Neural progenitor cell (in vitro differentiated cells): ENCODE measurements around the gene SEMA5B. TPM values are rescaled to one million over a fixed set of nuclear protein-coding genes. Genes with fewer than 3 reads are reported as not detected.

ENCODE experiments used
- DNase-seq: peaks from one replicate; pipeline ENCODE4 v3.0.0-alpha.2; 2016; ENCODE audit warnings: low spot score
- H2AFZ ChIP-seq: fragments of 200-600 bp; sonication (generic); replicated peaks from 2 replicates; pipeline ENCODE4 v1.6.1; 2016; ENCODE audit warnings: antibody characterized with exemption
- H3F3A ChIP-seq: fragments of 200-600 bp; sonication (generic); 2 replicates; pipeline ENCODE4 v1.6.1; 2016; ENCODE audit warnings: antibody characterized with exemption, low read depth
- H3K27ac ChIP-seq: fragments of 200-600 bp; sonication (generic); 2 replicates; pipeline ENCODE4 v1.5.1; 2016; ENCODE audit warnings: mild to moderate bottlenecking
- H3K27me3 ChIP-seq: fragments of 200-600 bp; sonication (generic); 2 replicates; pipeline ENCODE4 v1.6.1; 2016; ENCODE audit warnings: mild to moderate bottlenecking, moderate library complexity
- H3K36me3 ChIP-seq: fragments of 200-600 bp; sonication (generic); 2 replicates; pipeline ENCODE4 v1.5.1; 2016
- H3K4me1 ChIP-seq: fragments of 200-600 bp; sonication (generic); 2 replicates; pipeline ENCODE4 v1.6.1; 2016; ENCODE audit warnings: mixed run types
- H3K4me2 ChIP-seq: fragments of 200-600 bp; sonication (generic); 2 replicates; pipeline ENCODE4 v1.6.1; 2016
- H3K4me3 ChIP-seq: fragments of 200-600 bp; sonication (generic); 2 replicates; pipeline ENCODE4 v1.5.1; 2016
- H3K79me2 ChIP-seq: fragments of 200-600 bp; sonication (generic); 2 replicates; pipeline ENCODE4 v1.6.1; 2016; ENCODE audit warnings: low read depth
- H3K9ac ChIP-seq: fragments of 200-600 bp; sonication (generic); 2 replicates; pipeline ENCODE4 v1.6.1; 2016
- H3K9me3 ChIP-seq: fragments of 200-600 bp; sonication (generic); 2 replicates; pipeline ENCODE4 v1.5.1; 2016; ENCODE audit warnings: low read depth
- H4K20me1 ChIP-seq: fragments of 200-600 bp; sonication (generic); 2 replicates; pipeline ENCODE4 v1.6.1; 2016; ENCODE audit warnings: low read depth
- H3K27ac Mint-ChIP-seq: 3 replicates; pipeline ENCODE4 v1.8.0; 2021; ENCODE audit warnings: mixed read lengths
- H3K27me3 Mint-ChIP-seq: 2 replicates; pipeline ENCODE4 v1.8.0; 2022; ENCODE audit warnings: low read depth, mild to moderate bottlenecking, inconsistent platforms, moderate library complexity, mixed read lengths; ENCODE audit not compliant: insufficient read depth
- H3K36me3 Mint-ChIP-seq: 3 replicates; pipeline ENCODE4 v1.8.0; 2021; ENCODE audit warnings: mixed read lengths
- H3K4me1 Mint-ChIP-seq: 3 replicates; pipeline ENCODE4 v1.8.0; 2021; ENCODE audit warnings: mixed read lengths
- H3K4me3 Mint-ChIP-seq: 3 replicates; pipeline ENCODE4 v1.8.0; 2021; ENCODE audit warnings: mild to moderate bottlenecking, moderate library complexity, mixed read lengths
- H3K9me3 Mint-ChIP-seq: 3 replicates; pipeline ENCODE4 v1.8.0; 2020; ENCODE audit warnings: mixed read lengths
- CTCF ChIP-seq: fragments of 200-600 bp; sonication (generic); IDR thresholded peaks from 2 replicates; pipeline ENCODE4 v1.5.1; 2017; ENCODE audit warnings: antibody characterized with exemption, mild to moderate bottlenecking
- EZH2 ChIP-seq: fragments of 200-600 bp; sonication (generic); IDR thresholded peaks from 2 replicates; pipeline ENCODE4 v1.6.1; 2017; ENCODE audit warnings: antibody characterized with exemption, mild to moderate bottlenecking, moderate library complexity
- EZH2phosphoT487 ChIP-seq: fragments of 200-600 bp; sonication (generic); IDR thresholded peaks from 2 replicates; pipeline ENCODE4 v1.6.1; 2017; ENCODE audit warnings: antibody characterized with exemption
- total RNA-seq: library from RNA; depleted of rRNA; stranded (reverse); fragments of >200 nt; gene quantifications from 2 replicates; pipeline ENCODE4 v1.2.3, GENCODE V29; 2015; ENCODE audit warnings: low replicate concordance

SEMA5B gene
- total RNA-seq, 1 donor from 2014 or later = 10.1 TPM

DNA sequence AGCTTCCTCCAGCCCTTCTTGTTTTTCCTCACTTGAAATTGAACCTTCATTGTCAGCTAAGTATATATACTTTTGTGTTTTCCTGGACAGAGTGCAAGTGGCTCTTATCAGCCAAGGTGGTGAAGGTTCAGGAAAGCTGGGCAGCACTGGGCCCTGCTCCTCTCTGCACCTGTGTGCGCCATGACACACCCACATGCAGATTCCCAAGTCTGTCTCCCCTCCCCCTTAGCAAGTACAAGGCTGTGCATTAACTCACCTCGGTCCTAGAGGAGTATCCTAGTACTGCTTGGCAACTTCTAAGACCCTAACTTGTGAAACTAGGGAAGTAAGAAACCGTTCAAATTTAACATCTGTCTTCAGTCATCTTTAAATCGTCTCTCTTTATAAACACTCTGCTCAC is 146.9 kb downstream of the SEMA5B start:
- no peaks in the 10 kb centered on the region for H3K9me3 ChIP-seq
- no peak overlapping the region for H3K27ac ChIP-seq
- H3K27me3 Mint-ChIP-seq = peaks cover 2% of the 10 kb centered on the region
- H3K4me1 Mint-ChIP-seq = no peaks in the 10 kb centered on the region
- peaks cover 4% of the 10 kb centered on the region for H3K4me1 ChIP-seq
- no peak for TF ChIP-seq EZH2phosphoT487
- no peak for TF ChIP-seq EZH2
- no peak for TF ChIP-seq CTCF
- H2AFZ ChIP-seq = no peak overlapping the region
- no peaks in the 10 kb centered on the region for H3F3A ChIP-seq
- no peaks in the 10 kb centered on the region for H3K79me2 ChIP-seq
- H4K20me1 ChIP-seq = no peaks in the 10 kb centered on the region
- no peak overlapping the region for H3K4me3 ChIP-seq
- no peaks in the 10 kb centered on the region for H3K9me3 Mint-ChIP-seq
- DNase-seq = no peak
- H3K4me2 ChIP-seq = no peak overlapping the region
- no peaks in the 10 kb centered on the region for H3K36me3 Mint-ChIP-seq
- H3K4me3 Mint-ChIP-seq = no peak overlapping the region
- H3K36me3 ChIP-seq = no peaks in the 10 kb centered on the region
- H3K27ac Mint-ChIP-seq = no peak overlapping the region
- no peak overlapping the region for H3K9ac ChIP-seq
- no peaks in the 10 kb centered on the region for H3K27me3 ChIP-seq

GRCh38 chr3:122880173-122880572 is 147.4 kb downstream of the SEMA5B start:
- H3K4me1 ChIP-seq = peaks cover 4% of the 10 kb centered on the region
- TF ChIP-seq CTCF = no peak
- no peak for TF ChIP-seq EZH2
- TF ChIP-seq EZH2phosphoT487 = no peak
- Mint-ChIP-seq H3K36me3 (no peaks in the 10 kb centered on the region), H3K4me1 (no peaks in the 10 kb centered on the region), H3K4me3 (no peak overlapping the region), H3K9me3 (no peaks in the 10 kb centered on the region), H3K27me3 (peaks cover 2% of the 10 kb centered on the region), H3K27ac (no peak overlapping the region)
- no peaks in the 10 kb centered on the region for H3F3A ChIP-seq
- DNase-seq = no peak
- H3K9me3 ChIP-seq = no peaks in the 10 kb centered on the region
- H3K9ac ChIP-seq = no peak overlapping the region
- no peaks in the 10 kb centered on the region for H3K36me3 ChIP-seq
- no peak overlapping the region for H3K4me3 ChIP-seq
- no peak overlapping the region for H3K27ac ChIP-seq
- no peak overlapping the region for H2AFZ ChIP-seq
- H4K20me1 ChIP-seq = no peaks in the 10 kb centered on the region
- H3K79me2 ChIP-seq = no peaks in the 10 kb centered on the region
- no peaks in the 10 kb centered on the region for H3K27me3 ChIP-seq
- no peak overlapping the region for H3K4me2 ChIP-seq

GRCh38 chr3:122875547-122876127 is 151.9 kb downstream of the SEMA5B start:
- no peaks in the 10 kb centered on the region for H3K4me1 ChIP-seq
- Mint-ChIP-seq H3K4me1 (no peaks in the 10 kb centered on the region), H3K36me3 (no peaks in the 10 kb centered on the region), H3K27me3 (peaks cover 2% of the 10 kb centered on the region), H3K4me3 (no peak overlapping the region), H3K27ac (no peak overlapping the region), H3K9me3 (no peaks in the 10 kb centered on the region)
- no peaks in the 10 kb centered on the region for H3K27me3 ChIP-seq
- H3K36me3 ChIP-seq = no peaks in the 10 kb centered on the region
- H3K4me2 ChIP-seq = no peak overlapping the region
- no peak overlapping the region for H3K27ac ChIP-seq
- no peaks in the 10 kb centered on the region for H3K79me2 ChIP-seq
- H4K20me1 ChIP-seq = no peaks in the 10 kb centered on the region
- H2AFZ ChIP-seq = no peak overlapping the region
- no peak for DNase-seq
- no peak overlapping the region for H3K4me3 ChIP-seq
- no peak overlapping the region for H3K9ac ChIP-seq
- no peaks in the 10 kb centered on the region for H3F3A ChIP-seq
- H3K9me3 ChIP-seq = no peaks in the 10 kb centered on the region
- no peak for TF ChIP-seq CTCF
